GM23338 (cell line): ENCODE results near the gene HYCC2. TPM values are rescaled to one million over a fixed set of nuclear protein-coding genes. Genes with fewer than 3 reads are reported as not detected.

Source experiments
- ATAC-seq: fragments of 200-7000 bp; cut with Tn5 transposase; 3 replicates; pipeline ENCODE4 v1.9.1; 2020
- DNase-seq: peaks from one replicate; pipeline ENCODE4 v3.0.0-alpha.2; 2015; ENCODE audit warnings: low spot score
- H2AFZ ChIP-seq: fragments of 200-600 bp; sonication (generic); 2 replicates; pipeline ENCODE4 v1.8.0; 2016; ENCODE audit warnings: antibody characterized with exemption, mild to moderate bottlenecking, moderate library complexity
- H3F3A ChIP-seq: fragments of 200-600 bp; sonication (generic); replicated peaks from 2 replicates; pipeline ENCODE4 v1.8.0; 2017; ENCODE audit warnings: antibody characterized with exemption, mixed run types, low read depth
- H3K27ac ChIP-seq: fragments of 200-600 bp; sonication (generic); 2 replicates; pipeline ENCODE4 v1.6.1; 2016; ENCODE audit warnings: low read depth
- H3K27me3 ChIP-seq: fragments of 200-600 bp; sonication (generic); 2 replicates; pipeline ENCODE4 v1.8.0; 2016; ENCODE audit warnings: mild to moderate bottlenecking, mixed run types, moderate library complexity; ENCODE audit not compliant: insufficient read depth
- H3K36me3 ChIP-seq: fragments of 200-600 bp; sonication (generic); 2 replicates; pipeline ENCODE4 v1.8.0; 2016; ENCODE audit warnings: mild to moderate bottlenecking; ENCODE audit not compliant: insufficient read depth
- H3K4me1 ChIP-seq: fragments of 200-600 bp; sonication (generic); 2 replicates; pipeline ENCODE4 v1.8.0; 2016; ENCODE audit warnings: mild to moderate bottlenecking, moderate library complexity; ENCODE audit not compliant: insufficient read depth
- H3K4me2 ChIP-seq: fragments of 200-600 bp; sonication (generic); 2 replicates; pipeline ENCODE4 v1.7.1; 2017; ENCODE audit warnings: mixed run types
- H3K4me3 ChIP-seq: fragments of 200-600 bp; sonication (generic); 2 replicates; pipeline ENCODE4 v1.6.1; 2016; ENCODE audit warnings: mixed run types
- H3K79me2 ChIP-seq: fragments of 200-600 bp; sonication (generic); replicated peaks from 2 replicates; pipeline ENCODE4 v1.8.0; 2017; ENCODE audit warnings: mild to moderate bottlenecking; ENCODE audit not compliant: insufficient read depth
- H3K9me2 ChIP-seq: fragments of 200-600 bp; sonication (generic); 2 replicates; pipeline ENCODE4 v1.8.0; 2017; ENCODE audit not compliant: insufficient read depth
- H4K20me1 ChIP-seq: fragments of 200-600 bp; sonication (generic); replicated peaks from 2 replicates; pipeline ENCODE4 v1.8.0; 2017; ENCODE audit warnings: mild to moderate bottlenecking; ENCODE audit not compliant: insufficient read depth
- H3K27ac Mint-ChIP-seq: 2 replicates; pipeline ENCODE4 v1.8.0; 2020; ENCODE audit warnings: inconsistent platforms, mild to moderate bottlenecking, moderate library complexity, mixed read lengths
- H3K27me3 Mint-ChIP-seq: 3 replicates; pipeline ENCODE4 v1.8.0; 2022; ENCODE audit warnings: low read depth, mild to moderate bottlenecking, moderate library complexity, mixed read lengths, inconsistent platforms; ENCODE audit not compliant: insufficient read depth, poor library complexity
- H3K36me3 Mint-ChIP-seq: 3 replicates; pipeline ENCODE4 v1.8.0; 2021; ENCODE audit warnings: low read depth, mild to moderate bottlenecking, inconsistent platforms, moderate library complexity, mixed read lengths
- H3K4me1 Mint-ChIP-seq: 3 replicates; pipeline ENCODE4 v1.8.0; 2020; ENCODE audit warnings: mild to moderate bottlenecking, inconsistent platforms, mixed read lengths
- H3K4me3 Mint-ChIP-seq: 3 replicates; pipeline ENCODE4 v1.8.0; 2021; ENCODE audit warnings: moderate library complexity, mild to moderate bottlenecking, inconsistent platforms, mixed read lengths
- H3K9me3 Mint-ChIP-seq: 3 replicates; pipeline ENCODE4 v1.8.0; 2020; ENCODE audit warnings: moderate library complexity, mild to moderate bottlenecking, inconsistent platforms, mixed read lengths
- CREB1 ChIP-seq: fragments of 250-450 bp; sonication (Bioruptor Pico); IDR thresholded peaks from 2 replicates; pipeline ENCODE4 v1.5.0; 2020; ENCODE audit warnings: low read depth, mild to moderate bottlenecking, moderate library complexity
- ETS1 ChIP-seq: IDR thresholded peaks from 2 replicates; pipeline ENCODE4 v1.6.1; 2016; ENCODE audit warnings: antibody characterized with exemption
- EZH2 ChIP-seq: fragments of 200-600 bp; sonication (generic); IDR thresholded peaks from one replicate; pipeline ENCODE4 v1.8.0; 2017; ENCODE audit warnings: antibody characterized with exemption, mild to moderate bottlenecking, low read depth; ENCODE audit not compliant: unreplicated experiment
- EZH2phosphoT487 ChIP-seq: fragments of 200-600 bp; sonication (generic); IDR thresholded peaks from one replicate; pipeline ENCODE4 v1.8.1; 2018; ENCODE audit warnings: antibody characterized with exemption; ENCODE audit not compliant: unreplicated experiment
- NANOG ChIP-seq: IDR thresholded peaks from 2 replicates; pipeline ENCODE4 v1.6.1; 2016; ENCODE audit warnings: antibody characterized with exemption, borderline replicate concordance
- POLR2AphosphoS5 ChIP-seq: IDR thresholded peaks from 2 replicates; pipeline ENCODE4 v1.6.1; 2016; ENCODE audit warnings: antibody characterized with exemption, low read depth
- REST ChIP-seq: IDR thresholded peaks from one replicate; pipeline ENCODE4 v1.6.1; 2018; ENCODE audit warnings: antibody characterized with exemption; ENCODE audit not compliant: unreplicated experiment
- STAT1 ChIP-seq: IDR thresholded peaks from one replicate; pipeline ENCODE4 v1.6.1; 2016; ENCODE audit warnings: antibody characterized with exemption; ENCODE audit not compliant: unreplicated experiment
- ZNF114 ChIP-seq: fragments of 250-450 bp; sonication (Bioruptor Pico); IDR thresholded peaks from 2 replicates; pipeline ENCODE4 v1.5.0; 2020; ENCODE audit warnings: mild to moderate bottlenecking, moderate library complexity
- ZNF331 ChIP-seq: fragments of 250-450 bp; sonication (Bioruptor Pico); IDR thresholded peaks from 2 replicates; pipeline ENCODE4 v1.5.0; 2020; ENCODE audit warnings: low read depth, mild to moderate bottlenecking, moderate library complexity
- polyA plus RNA-seq: library from polyadenylated mRNA; unstranded; fragments of >200 nt; fragmentation: Nextera tagmentation; extraction: Ambion mirVana; gene quantifications from 2 replicates; pipeline ENCODE4 v1.2.1, GENCODE V29; 2016
- total RNA-seq: library from RNA; depleted of rRNA; stranded (reverse); fragments of >200 nt; shearing (Covaris generic); gene quantifications from 2 replicates; pipeline ENCODE4 v1.2.3, GENCODE V29; 2014

Gene HYCC2
- total and polyA plus RNA-seq, 2 experiments from 2014 or later, result 2.4 to 4.8 TPM

GRCh38 chr2:201111096-201111495, 39.6 kb upstream of the HYCC2 start:
- Mint-ChIP-seq H3K36me3 (peaks cover 7% of the 10 kb centered on the region; the same call in 1 of the 3 replicates), H3K4me3 (no peak overlapping the region), H3K27ac (no peak overlapping the region), H3K4me1 (peaks cover 11% of the 10 kb centered on the region), H3K27me3 (peaks cover 12% of the 10 kb centered on the region), H3K9me3 (peaks cover 13% of the 10 kb centered on the region)
- Histone ChIP-seq H3K4me3 (no peak overlapping the region), H3K36me3 (no peaks in the 10 kb centered on the region), H3K27me3 (no peaks in the 10 kb centered on the region), H3K4me1 (peaks cover 6% of the 10 kb centered on the region; the same call in 1 of the 2 replicates), H4K20me1 (no peaks in the 10 kb centered on the region), H3K27ac (no peak overlapping the region), H3F3A (peaks cover 4% of the 10 kb centered on the region; the same call in 1 of the 2 replicates), H2AFZ (no peak overlapping the region), H3K9me2 (no peaks in the 10 kb centered on the region), H3K4me2 (peak overlapping the region; percentile 28; the same call in 1 of the 2 replicates), H3K79me2 (no peaks in the 10 kb centered on the region)
- DNase-seq (no peak), ATAC-seq (no peak)
- TF ChIP-seq EZH2 (no peak), CREB1 (CRISPR knock-in tag) (no peak), REST (no peak), ZNF331 (CRISPR knock-in tag) (no peak), POLR2AphosphoS5 (no peak), NANOG (no peak), EZH2phosphoT487 (no peak), ETS1 (no peak), ZNF114 (CRISPR knock-in tag) (no peak)

- Mint-ChIP-seq H3K4me1 (peaks cover 8% of the 10 kb centered on the region), H3K9me3 (peaks cover 9% of the 10 kb centered on the region), H3K36me3 (peaks cover 4% of the 10 kb centered on the region; the same call in 1 of the 3 replicates), H3K27me3 (peaks cover 7% of the 10 kb centered on the region), H3K27ac (no peak overlapping the region), H3K4me3 (no peak overlapping the region)
- DNase-seq (no peak), ATAC-seq (no peak)
- H2AFZ ChIP-seq, result no peak overlapping the region
- TF ChIP-seq STAT1 (no peak), NANOG (no peak), CREB1 (CRISPR knock-in tag) (no peak), ZNF331 (CRISPR knock-in tag) (no peak)
- H3K9me2 ChIP-seq, result no peaks in the 10 kb centered on the region
- H3K36me3 ChIP-seq, result no peaks in the 10 kb centered on the region
- H4K20me1 ChIP-seq, result no peaks in the 10 kb centered on the region
- no peaks in the 10 kb centered on the region for H3K79me2 ChIP-seq
- no peaks in the 10 kb centered on the region for H3K27me3 ChIP-seq
- no peak overlapping the region for H3K27ac ChIP-seq
- peaks cover 3% of the 10 kb centered on the region; the same call in 1 of the 2 replicates for H3K4me1 ChIP-seq
- H3K4me3 ChIP-seq, result no peak overlapping the region
- H3K4me2 ChIP-seq, result peak overlapping the region; percentile 28; the same call in 1 of the 2 replicates
- peaks cover 4% of the 10 kb centered on the region; the same call in 1 of the 2 replicates for H3F3A ChIP-seq
Observed at GRCh38 chr2:201110615-201111014, 39.1 kb upstream of the HYCC2 start.
